ENCODE results near the gene KCNJ4.

DNA sequence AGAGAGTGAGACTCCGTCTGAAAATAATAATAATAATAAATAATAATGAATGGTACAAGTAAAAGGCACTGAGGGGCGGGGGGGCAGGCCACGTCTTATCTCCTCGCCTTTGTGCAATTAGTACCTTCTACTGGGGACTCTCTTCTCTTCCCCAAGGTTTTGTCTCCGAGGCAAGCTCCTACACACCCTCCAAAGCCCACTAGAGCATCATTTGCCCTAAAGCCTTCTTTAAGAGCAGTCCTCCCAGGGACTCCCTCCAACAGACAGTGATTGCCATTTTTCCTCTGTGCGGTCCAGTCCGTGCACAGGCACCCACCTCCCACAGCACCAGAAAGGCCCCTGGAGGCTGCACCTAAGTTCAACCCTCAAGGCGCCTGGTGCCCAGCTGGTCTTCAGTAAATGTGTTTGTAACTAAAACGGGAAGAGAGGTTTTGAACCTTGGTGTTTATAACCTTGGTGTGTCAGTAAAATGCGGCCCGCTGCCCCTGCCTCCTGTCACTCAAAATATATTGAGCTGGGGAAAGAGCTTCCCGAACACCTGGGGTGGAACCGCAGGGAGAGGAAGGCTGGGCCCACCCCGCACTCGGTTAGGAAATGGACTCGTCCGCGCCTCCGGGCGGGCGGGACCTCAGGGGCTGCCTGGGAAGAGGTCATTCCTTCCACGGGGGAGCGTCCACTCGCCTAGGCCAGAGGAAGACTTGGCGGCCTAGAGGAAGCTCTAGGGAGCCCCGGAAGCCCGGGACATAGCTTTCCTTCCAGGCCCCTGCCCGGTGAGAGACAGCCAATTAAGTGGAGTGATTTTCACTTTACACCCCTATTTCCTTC is 8.2 kb upstream of the KCNJ4 start:
- TF ChIP-seq, protein P1, sequence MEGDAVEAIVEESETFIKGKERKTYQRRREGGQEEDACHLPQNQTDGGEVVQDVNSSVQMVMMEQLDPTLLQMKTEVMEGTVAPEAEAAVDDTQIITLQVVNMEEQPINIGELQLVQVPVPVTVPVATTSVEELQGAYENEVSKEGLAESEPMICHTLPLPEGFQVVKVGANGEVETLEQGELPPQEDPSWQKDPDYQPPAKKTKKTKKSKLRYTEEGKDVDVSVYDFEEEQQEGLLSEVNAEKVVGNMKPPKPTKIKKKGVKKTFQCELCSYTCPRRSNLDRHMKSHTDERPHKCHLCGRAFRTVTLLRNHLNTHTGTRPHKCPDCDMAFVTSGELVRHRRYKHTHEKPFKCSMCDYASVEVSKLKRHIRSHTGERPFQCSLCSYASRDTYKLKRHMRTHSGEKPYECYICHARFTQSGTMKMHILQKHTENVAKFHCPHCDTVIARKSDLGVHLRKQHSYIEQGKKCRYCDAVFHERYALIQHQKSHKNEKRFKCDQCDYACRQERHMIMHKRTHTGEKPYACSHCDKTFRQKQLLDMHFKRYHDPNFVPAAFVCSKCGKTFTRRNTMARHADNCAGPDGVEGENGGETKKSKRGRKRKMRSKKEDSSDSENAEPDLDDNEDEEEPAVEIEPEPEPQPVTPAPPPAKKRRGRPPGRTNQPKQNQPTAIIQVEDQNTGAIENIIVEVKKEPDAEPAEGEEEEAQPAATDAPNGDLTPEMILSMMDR (IDR thresholded peaks at IDR 0.05): no peak
- no peak for TF ChIP-seq POLR2A (IDR thresholded peaks at IDR 0.05; ENCODE audit: low read depth)
- no peak for TF ChIP-seq EP300 (IDR thresholded peaks at IDR 0.05)

All from esophagus muscularis mucosa (tissue), 4 donors.